ENCODE measurements around the gene MARK4.

The MARK4 gene

GRCh38 chr19:45250832-45251451 is at the start of gene MARK4:
TSS of gene MARK4 (plus strand) at chr19:45251271. CDS start at chr19:45251589, 318 bp downstream.
- Histone ChIP-seq H3K27me3 (ENCODE audit: control insufficient read depth, insufficient read depth, low read length) (no peaks in the 10 kb centered on the region), H3K9ac (ENCODE audit: low read length) (peak within 1 kb of the TSS; percentile 45), H3K36me3 (ENCODE audit: control insufficient read depth, insufficient read depth, low read length) (no peaks in the 10 kb centered on the region), H3K4me3 (ENCODE audit: low read length) (peak within 1 kb of the TSS; percentile 84), H3K4me1 (ENCODE audit: control insufficient read depth, insufficient read depth, low read length) (peaks cover 2% of the 10 kb centered on the region), H3K27ac (ENCODE audit: low read depth, low read length) (peak within 1 kb of the TSS; percentile 45)

DNA sequence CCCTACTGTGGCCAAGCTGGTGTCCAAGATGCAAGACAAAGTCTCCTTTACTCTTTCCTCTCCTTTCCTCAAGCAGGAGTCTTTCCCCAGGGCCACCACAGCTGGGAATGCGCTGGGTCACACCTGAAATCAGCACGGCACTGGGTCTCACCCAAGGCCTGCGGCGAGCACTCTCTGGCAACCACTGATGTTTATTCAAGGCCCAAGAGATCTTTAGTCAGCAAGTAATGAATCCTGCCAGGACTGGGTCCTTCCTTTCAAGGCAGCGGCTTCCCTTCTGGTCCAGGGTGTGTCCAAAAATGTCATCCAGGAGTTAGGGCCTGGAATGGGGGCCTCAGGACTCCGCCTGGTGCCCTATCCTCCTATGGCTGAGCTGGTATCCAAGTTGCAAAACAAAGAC is 48.4 kb upstream of the MARK4 start:
- no peak overlapping the region for H3K27ac ChIP-seq (ENCODE audit: low read depth, low read length)
- H3K4me1 ChIP-seq (ENCODE audit: control insufficient read depth, insufficient read depth, low read length) = no peaks in the 10 kb centered on the region
- H3K9ac ChIP-seq (ENCODE audit: low read length) = no peak overlapping the region
- H3K27me3 ChIP-seq (ENCODE audit: control insufficient read depth, insufficient read depth, low read length) = no peaks in the 10 kb centered on the region
- H3K4me3 ChIP-seq (ENCODE audit: low read length) = no peak overlapping the region
- H3K36me3 ChIP-seq (ENCODE audit: control insufficient read depth, insufficient read depth, low read length) = no peaks in the 10 kb centered on the region

DNA sequence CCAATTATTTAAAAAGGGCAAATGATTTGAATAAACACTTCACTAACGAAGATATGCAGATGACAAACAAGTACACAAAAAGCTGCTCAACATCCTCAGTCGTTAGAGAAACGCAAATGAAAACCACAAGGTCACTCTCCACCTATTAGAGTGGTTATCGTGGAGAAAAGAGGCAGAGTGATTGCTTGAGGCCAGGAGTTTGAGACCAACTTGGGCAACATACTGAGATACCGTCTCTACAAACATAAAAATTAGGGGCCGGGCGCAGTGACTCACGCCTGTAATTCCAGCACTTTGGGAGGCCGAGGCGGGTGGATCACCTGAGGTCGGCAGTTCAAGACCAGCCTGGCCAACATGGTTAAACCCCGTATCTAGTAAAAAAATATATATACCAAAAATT is 45.3 kb upstream of the MARK4 start:
- H3K4me1 ChIP-seq (ENCODE audit: control insufficient read depth, insufficient read depth, low read length) = no peaks in the 10 kb centered on the region
- H3K4me3 ChIP-seq (ENCODE audit: low read length) = no peak overlapping the region
- no peaks in the 10 kb centered on the region for H3K27me3 ChIP-seq (ENCODE audit: control insufficient read depth, insufficient read depth, low read length)
- no peaks in the 10 kb centered on the region for H3K36me3 ChIP-seq (ENCODE audit: control insufficient read depth, insufficient read depth, low read length)
- no peak overlapping the region for H3K9ac ChIP-seq (ENCODE audit: low read length)
- no peak overlapping the region for H3K27ac ChIP-seq (ENCODE audit: low read depth, low read length)

- H3K9ac ChIP-seq (ENCODE audit: low read length) = no peak overlapping the region
- H3K27me3 ChIP-seq (ENCODE audit: control insufficient read depth, insufficient read depth, low read length) = no peaks in the 10 kb centered on the region
- no peaks in the 10 kb centered on the region for H3K4me1 ChIP-seq (ENCODE audit: control insufficient read depth, insufficient read depth, low read length)
- no peak overlapping the region for H3K27ac ChIP-seq (ENCODE audit: low read depth, low read length)
- no peaks in the 10 kb centered on the region for H3K36me3 ChIP-seq (ENCODE audit: control insufficient read depth, insufficient read depth, low read length)
- no peak overlapping the region for H3K4me3 ChIP-seq (ENCODE audit: low read length)
Measured at GRCh38 chr19:45206328-45206727, 44.7 kb upstream of the MARK4 start.

DNA sequence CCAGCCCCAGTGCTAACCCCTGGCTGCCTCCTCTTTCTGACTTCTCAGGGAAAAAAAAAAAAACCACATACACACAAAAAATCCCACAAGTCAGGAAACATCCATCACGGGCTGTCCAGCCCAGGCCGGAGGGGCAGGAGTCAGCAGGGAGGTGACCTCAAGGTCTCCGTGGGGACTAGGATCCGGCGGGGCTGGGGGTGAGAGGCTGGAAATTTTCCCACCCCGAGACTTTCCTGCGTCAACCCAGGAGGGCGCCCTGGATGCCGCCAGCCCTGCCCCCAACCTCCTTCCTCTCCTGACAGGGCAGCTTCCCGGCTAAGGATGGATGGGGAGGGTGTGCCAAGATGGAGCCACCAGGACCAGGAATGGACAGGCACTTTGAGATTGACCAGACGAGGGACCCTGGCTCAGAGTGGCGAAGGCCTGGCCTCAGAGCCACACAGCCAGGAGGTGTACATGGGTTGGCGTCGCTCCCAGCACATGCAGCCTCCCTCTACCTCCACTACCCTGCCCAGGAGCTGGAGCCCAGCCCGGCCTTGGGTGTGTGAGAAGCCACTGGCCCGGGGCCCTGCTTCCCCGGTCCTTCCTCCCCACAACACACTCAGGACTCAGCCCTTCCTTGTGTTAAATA is 39.2 kb upstream of the MARK4 start:
- Histone ChIP-seq H3K27me3 (ENCODE audit: control insufficient read depth, insufficient read depth, low read length) (peaks cover 5% of the 10 kb centered on the region), H3K9ac (ENCODE audit: low read length) (no peak overlapping the region), H3K4me3 (ENCODE audit: low read length) (no peak overlapping the region), H3K4me1 (ENCODE audit: control insufficient read depth, insufficient read depth, low read length) (no peaks in the 10 kb centered on the region), H3K36me3 (ENCODE audit: control insufficient read depth, insufficient read depth, low read length) (no peaks in the 10 kb centered on the region), H3K27ac (ENCODE audit: low read depth, low read length) (no peak overlapping the region)

GRCh38 chr19:45213031-45213430 is 38.0 kb upstream of the MARK4 start:
- H3K27ac ChIP-seq (ENCODE audit: low read depth, low read length) = no peak overlapping the region
- no peaks in the 10 kb centered on the region for H3K4me1 ChIP-seq (ENCODE audit: control insufficient read depth, insufficient read depth, low read length)
- H3K27me3 ChIP-seq (ENCODE audit: control insufficient read depth, insufficient read depth, low read length) = peaks cover 10% of the 10 kb centered on the region
- H3K4me3 ChIP-seq (ENCODE audit: low read length) = no peak overlapping the region
- H3K9ac ChIP-seq (ENCODE audit: low read length) = no peak overlapping the region
- H3K36me3 ChIP-seq (ENCODE audit: control insufficient read depth, insufficient read depth, low read length) = no peaks in the 10 kb centered on the region

DNA sequence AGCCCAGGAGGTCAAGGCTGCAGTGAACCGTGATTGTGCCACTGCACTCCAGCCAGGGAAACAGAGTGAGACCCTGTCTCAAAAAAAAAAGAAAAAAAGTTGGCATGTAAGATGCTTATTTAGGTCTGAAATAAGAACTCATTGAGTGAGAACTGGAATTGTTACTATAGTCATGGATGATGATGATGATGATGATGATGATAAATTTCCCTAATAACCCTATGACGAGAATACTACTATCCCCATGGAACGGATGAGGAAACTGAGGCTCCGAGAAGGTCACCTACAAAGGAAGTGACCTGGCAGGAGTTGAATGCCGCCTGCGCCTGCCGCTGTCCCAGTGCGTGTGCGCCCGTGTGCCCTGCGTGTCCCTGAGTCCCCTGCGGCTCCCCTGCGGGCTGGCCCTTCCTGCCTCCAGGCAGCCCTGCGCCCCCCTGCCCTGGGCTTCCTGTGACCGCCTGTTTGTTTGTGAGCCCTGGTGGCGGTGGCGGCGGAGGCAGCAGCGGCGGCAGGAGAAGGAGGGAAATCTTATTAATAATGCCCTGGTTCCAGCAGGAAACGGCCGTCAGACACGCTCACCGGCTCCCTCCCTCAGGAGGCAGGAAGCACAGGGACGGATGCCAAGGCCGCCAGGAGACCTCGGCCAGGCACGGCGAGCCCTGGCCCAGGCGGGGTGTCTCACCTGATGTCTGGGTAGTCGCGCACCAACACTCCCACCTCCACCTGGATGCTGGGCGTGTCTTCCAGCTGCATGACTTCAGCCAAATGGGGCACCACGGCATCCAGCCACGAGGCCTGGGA is 35.5 kb upstream of the MARK4 start:
- Histone ChIP-seq H3K4me1 (ENCODE audit: control insufficient read depth, insufficient read depth, low read length) (no peaks in the 10 kb centered on the region), H3K27ac (ENCODE audit: low read depth, low read length) (no peak overlapping the region), H3K9ac (ENCODE audit: low read length) (no peak overlapping the region), H3K4me3 (ENCODE audit: low read length) (no peak overlapping the region), H3K27me3 (ENCODE audit: control insufficient read depth, insufficient read depth, low read length) (peaks cover 10% of the 10 kb centered on the region), H3K36me3 (ENCODE audit: control insufficient read depth, insufficient read depth, low read length) (no peaks in the 10 kb centered on the region)

- Histone ChIP-seq H3K9ac (ENCODE audit: low read length) (no peak overlapping the region), H3K36me3 (ENCODE audit: control insufficient read depth, insufficient read depth, low read length) (no peaks in the 10 kb centered on the region), H3K4me1 (ENCODE audit: control insufficient read depth, insufficient read depth, low read length) (no peaks in the 10 kb centered on the region), H3K4me3 (ENCODE audit: low read length) (no peak overlapping the region), H3K27me3 (ENCODE audit: control insufficient read depth, insufficient read depth, low read length) (peaks cover 10% of the 10 kb centered on the region), H3K27ac (ENCODE audit: low read depth, low read length) (no peak overlapping the region)
Measured at GRCh38 chr19:45216667-45217066, 34.4 kb upstream of the MARK4 start.

- H3K9ac ChIP-seq (ENCODE audit: low read length) = no peak overlapping the region
Measured at GRCh38 chr19:45217193-45217956, 33.7 kb upstream of the MARK4 start.

GRCh38 chr19:45217957-45218334 is 33.1 kb upstream of the MARK4 start:
- Histone ChIP-seq H3K9ac (ENCODE audit: low read length) (no peak overlapping the region), H3K27ac (ENCODE audit: low read depth, low read length) (no peak overlapping the region), H3K27me3 (ENCODE audit: control insufficient read depth, insufficient read depth, low read length) (peaks cover 10% of the 10 kb centered on the region), H3K4me1 (ENCODE audit: control insufficient read depth, insufficient read depth, low read length) (no peaks in the 10 kb centered on the region), H3K4me3 (ENCODE audit: low read length) (no peak overlapping the region), H3K36me3 (ENCODE audit: control insufficient read depth, insufficient read depth, low read length) (no peaks in the 10 kb centered on the region)

More at GRCh38 chr19:45217193-45217956, 33.7 kb upstream of the MARK4 start:
- no peak overlapping the region for H3K27ac ChIP-seq (ENCODE audit: low read depth, low read length)
- peaks cover 10% of the 10 kb centered on the region for H3K27me3 ChIP-seq (ENCODE audit: control insufficient read depth, insufficient read depth, low read length)
- no peaks in the 10 kb centered on the region for H3K4me1 ChIP-seq (ENCODE audit: control insufficient read depth, insufficient read depth, low read length)
- no peak overlapping the region for H3K4me3 ChIP-seq (ENCODE audit: low read length)
- H3K36me3 ChIP-seq (ENCODE audit: control insufficient read depth, insufficient read depth, low read length) = no peaks in the 10 kb centered on the region

- Histone ChIP-seq H3K27me3 (ENCODE audit: control insufficient read depth, insufficient read depth, low read length) (peaks cover 10% of the 10 kb centered on the region), H3K4me1 (ENCODE audit: control insufficient read depth, insufficient read depth, low read length) (no peaks in the 10 kb centered on the region), H3K4me3 (ENCODE audit: low read length) (no peak overlapping the region), H3K36me3 (ENCODE audit: control insufficient read depth, insufficient read depth, low read length) (no peaks in the 10 kb centered on the region), H3K9ac (ENCODE audit: low read length) (no peak overlapping the region), H3K27ac (ENCODE audit: low read depth, low read length) (no peak overlapping the region)
Measured at GRCh38 chr19:45218426-45218825, 32.6 kb upstream of the MARK4 start.

Data from rectal smooth muscle tissue (tissue), 1 donor.